A549 (cell line): ENCODE data around the gene FDX2. TPM values are rescaled to one million over a fixed set of nuclear protein-coding genes. Genes with fewer than 3 reads are reported as not detected.

ENCODE experiments used
- ATAC-seq, 2 experiments: fragments of 200-7000 bp in 1 of 2; fragments of >200 bp in 1 of 2; cut with Nextera tagmentation in 1 of 2; cut with Tn5 transposase in 1 of 2; 3 replicates each; pipeline versions ENCODE4 v1.8.0 to v1.9.1; 2018 to 2020; ENCODE audit warnings: mild to moderate bottlenecking in 1 of 2, moderate library complexity in 1 of 2
- CTCF ChIA-PET: fragments of 300-600 bp; sonication (Branson Sonifier 250); formaldehyde crosslinking; extraction: SDS; loops from one replicate; lab custom pipeline; 2021; ENCODE audit warnings: antibody characterized with exemption, inconsistent platforms; lab: Yijun Ruan, JAX
- POLR2A ChIA-PET: fragments of 350-600 bp; formaldehyde crosslinking; extraction: SDS; loops from one replicate; lab custom pipeline; 2021; ENCODE audit warnings: antibody characterized with exemption, inconsistent platforms; lab: Yijun Ruan, JAX
- DNase-seq, 2 experiments: peaks; one replicate each; pipeline versions ENCODE4 v3.0.0 to v3.0.0-alpha.2; 2011 to 2016; ENCODE audit warnings: low read depth in 1 of 2, low spot score in 1 of 2
- FAIRE-seq: peaks from 2 replicates; lab custom pipeline; 2011; peaks lifted over from hg19 to GRCh38; lab: Jason Lieb, UNC
- H3K27ac ChIP-seq, 2 experiments: fragments of >200 bp; sonication (Bioruptor Twin); formaldehyde crosslinking; 3 replicates each; pipeline ENCODE4 v1.5.1; 2016 to 2017
- H3K4me1 ChIP-seq: fragments of >200 bp; sonication (Bioruptor Twin); formaldehyde crosslinking; 3 replicates; pipeline ENCODE4 v1.6.1; 2016
- H3K4me2 ChIP-seq: fragments of >200 bp; sonication (Bioruptor Twin); formaldehyde crosslinking; 3 replicates; pipeline ENCODE4 v1.6.1; 2016
- H3K4me3 ChIP-seq: fragments of >200 bp; sonication (Bioruptor Twin); formaldehyde crosslinking; 3 replicates; pipeline ENCODE4 v1.5.1; 2016
- H3K9me3 ChIP-seq: fragments of >200 bp; sonication (Bioruptor Twin); formaldehyde crosslinking; 3 replicates; pipeline ENCODE4 v1.6.1; 2016
- BHLHE40 ChIP-seq: IDR thresholded peaks from 2 replicates; pipeline ENCODE4 v1.6.1; 2012; ENCODE audit warnings: low read depth, low read length, inconsistent platforms
- CEBPB ChIP-seq, 2 experiments: fragments of >200 bp in 1 of 2; sonication (Bioruptor Twin) in 1 of 2; formaldehyde crosslinking in 1 of 2; IDR thresholded peaks; 2 replicates each; pipeline ENCODE4 v1.6.1; 2012 to 2016
- CTCF ChIP-seq: fragments of >200 bp; sonication (Bioruptor Twin); formaldehyde crosslinking; IDR thresholded peaks from 3 replicates; pipeline ENCODE4 v1.5.1; 2016
- E2F6 ChIP-seq: IDR thresholded peaks from 2 replicates; pipeline ENCODE4 v1.6.1; 2012; ENCODE audit warnings: low read depth, borderline replicate concordance
- EHF ChIP-seq: fragments of 250-450 bp; sonication (Bioruptor Pico); IDR thresholded peaks from 2 replicates; pipeline ENCODE4 v1.5.0; 2020; ENCODE audit warnings: mild to moderate bottlenecking
- ELK1 ChIP-seq: fragments of 150-350 bp; IDR thresholded peaks from 2 replicates; pipeline ENCODE4 v1.6.1; 2014; ENCODE audit warnings: low read depth, mild to moderate bottlenecking, low read length
- EP300 ChIP-seq, 2 experiments: fragments of >200 bp; sonication (Bioruptor Twin); formaldehyde crosslinking; IDR thresholded peaks; 2 replicates in 1 of 2; 3 replicates in 1 of 2; pipeline ENCODE4 v1.6.1; 2016 to 2017
- FOXS1 ChIP-seq: fragments of 250-450 bp; sonication (Bioruptor Pico); IDR thresholded peaks from 2 replicates; pipeline ENCODE4 v1.5.0; 2020; ENCODE audit warnings: mild to moderate bottlenecking, moderate library complexity
- GATA3 ChIP-seq: IDR thresholded peaks from 2 replicates; pipeline ENCODE4 v1.6.1; 2012; ENCODE audit warnings: borderline replicate concordance
- HEYL ChIP-seq: fragments of 250-450 bp; sonication (Bioruptor Pico); IDR thresholded peaks from 2 replicates; pipeline ENCODE4 v1.8.0; 2021; ENCODE audit warnings: mild to moderate bottlenecking, moderate library complexity
- HOXA7 ChIP-seq: fragments of 250-450 bp; sonication (Bioruptor Pico); IDR thresholded peaks from 2 replicates; pipeline ENCODE4 v1.5.0; 2020; ENCODE audit warnings: mild to moderate bottlenecking, moderate library complexity
- HOXB5 ChIP-seq: fragments of 250-450 bp; sonication (Bioruptor Pico); IDR thresholded peaks from 2 replicates; pipeline ENCODE4 v1.5.0; 2020; ENCODE audit warnings: mild to moderate bottlenecking, moderate library complexity
- JUNB ChIP-seq: fragments of >200 bp; sonication (Bioruptor Twin); formaldehyde crosslinking; IDR thresholded peaks from 2 replicates; pipeline ENCODE4 v1.6.1; 2016
- KDM1A ChIP-seq: fragments of 200-600 bp; sonication (generic); IDR thresholded peaks from 2 replicates; pipeline ENCODE4 v1.6.1; 2016; ENCODE audit warnings: low read depth, mild to moderate bottlenecking
- KDM5A ChIP-seq: fragments of 200-600 bp; sonication (generic); IDR thresholded peaks from 2 replicates; pipeline ENCODE4 v1.6.1; 2016; ENCODE audit warnings: antibody characterized with exemption, mild to moderate bottlenecking
- MAFK ChIP-seq: fragments of 450-650 bp; IDR thresholded peaks from 2 replicates; pipeline ENCODE4 v1.6.1; 2014; ENCODE audit not compliant: partially characterized antibody
- MYC ChIP-seq: IDR thresholded peaks from 2 replicates; pipeline ENCODE4 v1.6.1; 2012; ENCODE audit warnings: mild to moderate bottlenecking, inconsistent platforms, low read length, improper control_type of control experiment, borderline replicate concordance
- PBX3 ChIP-seq: IDR thresholded peaks from 2 replicates; pipeline ENCODE4 v1.6.1; 2012
- PHF8 ChIP-seq: fragments of 200-600 bp; sonication (generic); IDR thresholded peaks from 2 replicates; pipeline ENCODE4 v1.6.1; 2016; ENCODE audit warnings: low read depth, mild to moderate bottlenecking, antibody characterized with exemption, moderate library complexity, borderline replicate concordance
- POLR2A ChIP-seq: IDR thresholded peaks from 2 replicates; pipeline ENCODE4 v1.6.1; 2012; ENCODE audit warnings: mild to moderate bottlenecking, low read length
- POLR2AphosphoS2 ChIP-seq: conservative IDR thresholded peaks from 2 replicates; pipeline ENCODE4 v1.6.1; 2012; ENCODE audit warnings: low read length, improper control_type of control experiment, inconsistent platforms
- RAD21 ChIP-seq, 2 experiments: fragments of >200 bp in 1 of 2; sonication (Bioruptor Twin) in 1 of 2; formaldehyde crosslinking in 1 of 2; IDR thresholded peaks in 1 of 2; conservative IDR thresholded peaks in 1 of 2; 2 replicates in 1 of 2; 3 replicates in 1 of 2; pipeline ENCODE4 v1.6.1; 2012 to 2018; ENCODE audit warnings: inconsistent platforms in 1 of 2
- RARB ChIP-seq: fragments of 250-450 bp; sonication (Bioruptor Pico); IDR thresholded peaks from 2 replicates; pipeline ENCODE4 v1.8.0; 2021; ENCODE audit warnings: mild to moderate bottlenecking, moderate library complexity
- RCOR1 ChIP-seq: fragments of 150-350 bp; IDR thresholded peaks from 2 replicates; pipeline ENCODE4 v1.6.1; 2014; ENCODE audit warnings: antibody characterized with exemption, low read length, low read depth
- RNF2 ChIP-seq: fragments of 200-600 bp; sonication (generic); IDR thresholded peaks from 2 replicates; pipeline ENCODE4 v1.6.1; 2016; ENCODE audit warnings: low read depth, mild to moderate bottlenecking, antibody characterized with exemption, moderate library complexity, borderline replicate concordance
- SREBF2 ChIP-seq: fragments of 450-650 bp; IDR thresholded peaks from 2 replicates; pipeline ENCODE4 v1.6.1; 2014; ENCODE audit warnings: mild to moderate bottlenecking, moderate library complexity
- ZFP36 ChIP-seq: fragments of 450-650 bp; IDR thresholded peaks from 2 replicates; pipeline ENCODE4 v1.6.1; 2014; ENCODE audit warnings: borderline replicate concordance; ENCODE audit not compliant: partially characterized antibody
- WGBS: methylation state at CpG from one replicate; pipeline ENCODE4 v1.1.6; 2017; ENCODE audit errors: missing lambda C conversion rate; 5-methylcytosine and 5-hydroxymethylcytosine counted together
- polyA plus RNA-seq, 4 experiments: library from polyadenylated mRNA; depleted of rRNA in 3 of 4; stranded (reverse); fragments of >200 nt; fragmentation: RNase III in 1 of 4; extraction: RNeasy Plus Mini Kit Qiagen cat#74134 plus additional on column Dnase treatment in 1 of 4; gene quantifications; 2 replicates in 3 of 4; 3 replicates in 1 of 4; pipeline ENCODE4 v1.2.3, GENCODE V29; 2011 to 2017
- TF ChIP-seq, protein P1 (sequence below): fragments of 450-650 bp; IDR thresholded peaks from 2 replicates; pipeline ENCODE4 v1.6.1; 2014; ENCODE audit warnings: antibody characterized with exemption

FDX2 gene
- polyA plus RNA-seq, 2 of the 4 experiments (the other 2 are of a cell fraction) = 9.9 to 23.5 TPM

DNA sequence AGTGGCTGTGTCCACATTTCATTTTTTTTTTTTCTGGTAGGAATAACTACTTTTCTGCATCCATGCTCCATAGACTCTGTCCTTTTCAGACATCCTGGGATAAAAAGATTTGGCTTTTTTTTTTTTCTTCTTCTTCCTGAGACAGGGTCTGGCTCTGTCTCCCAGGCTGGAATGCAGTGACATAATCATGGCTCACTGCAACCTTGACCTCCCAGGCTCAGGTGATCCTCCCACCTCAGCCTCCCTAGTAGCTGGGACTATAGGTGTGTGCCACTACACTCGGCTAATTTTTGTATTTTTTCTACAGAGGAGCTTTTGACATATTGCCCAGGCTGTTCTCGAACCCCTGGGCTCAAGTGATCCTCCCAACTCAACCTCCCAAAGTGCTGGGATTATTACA lies 27.7 kb upstream of the FDX2 start:
- WGBS = 22% methylated on average over 2 of the region's 2 CpGs

DNA sequence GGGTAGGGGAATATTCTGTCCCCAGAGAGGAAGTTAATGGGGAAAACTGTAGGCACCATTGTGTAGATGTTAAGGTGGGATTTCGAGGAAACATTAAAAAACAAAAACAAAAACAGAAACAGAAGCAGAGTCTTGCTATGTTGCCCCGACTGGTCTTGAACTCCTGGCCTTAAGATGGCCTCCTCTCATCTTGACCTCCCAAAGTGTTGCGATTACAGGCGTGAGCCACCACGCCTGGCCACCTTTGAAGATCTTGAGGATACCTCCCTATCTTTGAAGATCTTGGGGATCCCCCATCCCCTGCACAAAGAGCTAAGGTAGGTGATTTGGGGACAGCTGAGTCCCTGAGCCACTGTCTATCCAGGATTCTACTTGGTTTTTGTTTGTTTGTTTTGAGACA lies 24.2 kb upstream of the FDX2 start:
- TF ChIP-seq CEBPB (IDR thresholded peaks at IDR 0.05) (no peak), EP300 (IDR thresholded peaks at IDR 0.05) (no peak), MYC (no peak), POLR2AphosphoS2 (no peak), BHLHE40 (no peak), PHF8 (no peak), RAD21 (conservative IDR thresholded peaks at IDR 0.05 in 1 of 2, IDR thresholded peaks at IDR 0.05 in 1 of 2) (no peak)
- TF ChIP-seq, protein P1, sequence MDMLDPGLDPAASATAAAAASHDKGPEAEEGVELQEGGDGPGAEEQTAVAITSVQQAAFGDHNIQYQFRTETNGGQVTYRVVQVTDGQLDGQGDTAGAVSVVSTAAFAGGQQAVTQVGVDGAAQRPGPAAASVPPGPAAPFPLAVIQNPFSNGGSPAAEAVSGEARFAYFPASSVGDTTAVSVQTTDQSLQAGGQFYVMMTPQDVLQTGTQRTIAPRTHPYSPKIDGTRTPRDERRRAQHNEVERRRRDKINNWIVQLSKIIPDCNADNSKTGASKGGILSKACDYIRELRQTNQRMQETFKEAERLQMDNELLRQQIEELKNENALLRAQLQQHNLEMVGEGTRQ = no peak
- no peak for FAIRE-seq
- no peaks in the 10 kb centered on the region for H3K9me3 ChIP-seq
- no peak overlapping the region for H3K4me2 ChIP-seq
- H3K4me3 ChIP-seq = no peak overlapping the region
- ATAC-seq = no peak
- POLR2A ChIA-PET = no interaction called here
- 77% methylated on average over 5 of the region's 5 CpGs for WGBS
- no peak for DNase-seq
- H3K27ac ChIP-seq = no peak overlapping the region
- CTCF ChIA-PET = no interaction called here
- 0 out of 3 replicates have a peak, but pooled peaks cover 2% of the 10 kb centered on the region for H3K4me1 ChIP-seq

More for the DNA sequence above, 27.7 kb upstream of the FDX2 start:
- Histone ChIP-seq H3K9me3 (no peaks in the 10 kb centered on the region), H3K4me1 (no peaks in the 10 kb centered on the region), H3K4me2 (no peak overlapping the region), H3K4me3 (no peak overlapping the region), H3K27ac (no peak overlapping the region)
- ATAC-seq = no peak
- ChIA-PET POLR2A (interaction anchor here (0.7 to 0.8 kb wide), 2 partner anchors 10 to 54 kb away, joined by 4 read pairs; partner anchors contain the start of genes ICAM5 and RAVER1), CTCF (interaction anchor here (0.6 to 1.6 kb wide), 6 partner anchors 10 to 84 kb away, joined by 3 to 6 read pairs (median 3); no protein-coding TSS in a partner anchor)
- DNase-seq = no peak
- TF ChIP-seq KDM5A (no peak), RCOR1 (no peak), MAFK (no peak), RNF2 (no peak), POLR2AphosphoS2 (no peak), MYC (no peak), ELK1 (no peak), EP300 (IDR thresholded peaks at IDR 0.05) (no peak), PBX3 (no peak), E2F6 (no peak), SREBF2 (no peak), ZFP36 (no peak), RAD21 (conservative IDR thresholded peaks at IDR 0.05 in 1 of 2, IDR thresholded peaks at IDR 0.05 in 1 of 2) (no peak), KDM1A (no peak)
- no peak for FAIRE-seq

- Histone ChIP-seq H3K4me2 (no peak within 1 kb of the TSS), H3K4me1 (0 out of 3 replicates have a peak, but pooled peaks cover 3% of the 10 kb centered on the region), H3K9me3 (no peaks in the 10 kb centered on the region), H3K4me3 (no peak within 1 kb of the TSS), H3K27ac (no peak within 1 kb of the TSS)
- no peak for ATAC-seq
- CTCF ChIA-PET = no interaction called here
- no peak for FAIRE-seq
- DNase-seq = no peak
- POLR2A ChIA-PET = no interaction called here
- WGBS = 74% methylated on average over 6 of the region's 14 CpGs
- TF ChIP-seq HEYL (no peak), MAFK (no peak), ELK1 (no peak), KDM1A (no peak), GATA3 (no peak), CTCF (no peak), POLR2A (no peak), FOXS1 (CRISPR knock-in tag) (no peak), JUNB (no peak), HOXB5 (no peak), HOXA7 (CRISPR knock-in tag) (no peak), CEBPB (IDR thresholded peaks at IDR 0.05) (no peak), EHF (CRISPR knock-in tag) (no peak), RARB (no peak)
These were observed 23.7 kb upstream of the FDX2 start, which contains the start of gene ICAM3 for GRCh38 chr19:10339380-10339960. TSS of gene ICAM3 (minus strand) at chr19:10339624. CDS start at chr19:10339614, 10 bp downstream.
